NCI-H146 treated with DMSO at 0.1 percent for 48 hours (cell line): Measurements from ENCODE around the gene SYT7.

ENCODE experiments used
- DNase-seq: peaks from one replicate; lab custom pipeline; 2025; ENCODE audit not compliant: unreplicated experiment; lab: John Stamatoyannopoulos, UW

The SYT7 gene

GRCh38 chr11:61539006-61539405 lies 41.9 kb downstream of the SYT7 start:
- no peak for DNase-seq

GRCh38 chr11:61538636-61538961 lies 42.3 kb downstream of the SYT7 start:
- no peak for DNase-seq

GRCh38 chr11:61537326-61537725 lies 43.5 kb downstream of the SYT7 start:
- DNase-seq = no peak

GRCh38 chr11:61536676-61537270 lies 44.1 kb downstream of the SYT7 start:
- no peak for DNase-seq

GRCh38 chr11:61535998-61536675 lies 44.7 kb downstream of the SYT7 start:
- no peak for DNase-seq

GRCh38 chr11:61534933-61535839 lies 45.7 kb downstream of the SYT7 start:
- DNase-seq = no peak

- DNase-seq = no peak
Observed at GRCh38 chr11:61534025-61534932, 46.6 kb downstream of the SYT7 start.

GRCh38 chr11:61533401-61533800 lies 47.5 kb downstream of the SYT7 start:
- peak; percentile 90 for DNase-seq

GRCh38 chr11:61533039-61533375 lies 47.9 kb downstream of the SYT7 start:
- no peak for DNase-seq

- peak; percentile 22 for DNase-seq
Observed at GRCh38 chr11:61532134-61533038, 48.5 kb downstream of the SYT7 start.

- DNase-seq = no peak
Observed at GRCh38 chr11:61531044-61531443, 49.8 kb downstream of the SYT7 start.

GRCh38 chr11:61529537-61530225 lies 51.2 kb downstream of the SYT7 start:
- no peak for DNase-seq

GRCh38 chr11:61528114-61528513 lies 52.8 kb downstream of the SYT7 start:
- no peak for DNase-seq

GRCh38 chr11:61526956-61527731 lies 53.7 kb downstream of the SYT7 start:
- DNase-seq = no peak

GRCh38 chr11:61526229-61526628 lies 54.6 kb downstream of the SYT7 start:
- no peak for DNase-seq

GRCh38 chr11:61524963-61525587 lies 55.8 kb downstream of the SYT7 start:
- DNase-seq = no peak

GRCh38 chr11:61524446-61524845 lies 56.4 kb downstream of the SYT7 start:
- no peak for DNase-seq

- DNase-seq = no peak
Observed at GRCh38 chr11:61522881-61523280, 58.0 kb downstream of the SYT7 start.
